HCT116 (cell line): ENCODE data around the gene HAAO. TPM values are rescaled to one million over a fixed set of nuclear protein-coding genes. Genes with fewer than 3 reads are reported as not detected.

Experiments used
- ATAC-seq: fragments of 200-7000 bp; cut with Tn5 transposase; 2 replicates; pipeline ENCODE4 v1.9.1; 2020; ENCODE audit warnings: mild to moderate bottlenecking, moderate library complexity
- BruUV-seq: library from RNA; stranded (reverse); fragments of 400-500 nt; replicated peaks from 2 replicates; lab custom pipeline; 2021; lab: Mats Ljungman, UMichigan
- CTCF ChIA-PET: fragments of 300-600 bp; sonication (Branson Sonifier 250); formaldehyde crosslinking; loops from one replicate; lab custom pipeline; 2021; ENCODE audit warnings: antibody characterized with exemption; lab: Charles Lee
- POLR2A ChIA-PET: fragments of 300-600, 350-600 bp; sonication (Branson Sonifier 250); formaldehyde crosslinking; loops from one replicate; lab custom pipeline; 2021; ENCODE audit warnings: antibody characterized with exemption; lab: Charles Lee
- RAD21 ChIA-PET, 2 experiments: fragments of 300-600 bp; sonication (Branson Sonifier 250); formaldehyde crosslinking; loops; one replicate each; lab custom pipeline; 2023; ENCODE audit warnings: low total read pairs in 2 of 2; ENCODE audit not compliant: uncharacterized antibody in 2 of 2, unreplicated experiment in 2 of 2, low non-redundant PET in 1 of 2; lab: Charles Lee
- DNase-seq: peaks from one replicate; pipeline ENCODE4 v3.0.0-alpha.2; 2010; ENCODE audit warnings: low read depth, low spot score
- H2AFZ ChIP-seq: fragments of 200-600 bp; shearing (Covaris generic), sonication (generic); 2 replicates; pipeline ENCODE4 v1.6.1; 2017; ENCODE audit warnings: low read depth, mixed run types, mixed read lengths, antibody characterized with exemption, low read length; ENCODE audit not compliant: poor library complexity, severe bottlenecking
- H3K27ac ChIP-seq: 2 replicates; pipeline ENCODE4 v1.5.1; 2012; ENCODE audit warnings: low read depth, low read length
- H3K27me3 ChIP-seq: fragments of 200-600 bp; sonication (generic); 2 replicates; pipeline ENCODE4 v1.6.1; 2016; ENCODE audit warnings: mixed run types, low read length, mixed read lengths; ENCODE audit not compliant: insufficient read depth
- H3K36me3 ChIP-seq, 2 experiments: fragments of 200-500 bp in 1 of 2; fragments of 200-600 bp in 1 of 2; sonication (Bioruptor generic) in 1 of 2; sonication (generic) in 1 of 2; 2 replicates each; pipeline versions ENCODE4 v1.5.1 to v1.6.1; 2014 to 2016; ENCODE audit warnings: low read length in 2 of 2, inconsistent platforms in 1 of 2, mixed read lengths in 1 of 2, mixed run types in 1 of 2; ENCODE audit not compliant: insufficient read depth in 2 of 2, control insufficient read depth in 1 of 2
- H3K4me1 ChIP-seq, 2 experiments: fragments of 200-600 bp in 1 of 2; sonication (generic) in 1 of 2; 2 replicates each; pipeline versions ENCODE4 v1.5.1 to v1.6.1; 2012 to 2017; ENCODE audit warnings: low read length in 2 of 2, inconsistent platforms in 1 of 2, mild to moderate bottlenecking in 1 of 2, mixed read lengths in 1 of 2, mixed run types in 1 of 2, moderate library complexity in 1 of 2; ENCODE audit not compliant: insufficient read depth in 2 of 2, control insufficient read depth in 1 of 2
- H3K4me2 ChIP-seq: fragments of 200-600 bp; sonication (generic); 2 replicates; pipeline ENCODE4 v1.6.1; 2017; ENCODE audit warnings: mixed run types, low read length, mixed read lengths
- H3K4me3 ChIP-seq, 2 experiments: fragments of 200-600 bp in 1 of 2; sonication (generic) in 1 of 2; replicated peaks in 1 of 2; 2 replicates each; pipeline ENCODE4 v1.5.1; 2011 to 2016; ENCODE audit warnings: low read length in 2 of 2, control low read depth in 1 of 2, low read depth in 1 of 2, mild to moderate bottlenecking in 1 of 2, mixed read lengths in 1 of 2, mixed run types in 1 of 2
- H3K79me2 ChIP-seq: fragments of 200-600 bp; sonication (generic); 2 replicates; pipeline ENCODE4 v1.6.1; 2017; ENCODE audit warnings: mild to moderate bottlenecking, mixed run types, low read length, moderate library complexity, mixed read lengths; ENCODE audit not compliant: insufficient read depth
- H3K9ac ChIP-seq: fragments of 200-600 bp; sonication (generic); 2 replicates; pipeline ENCODE4 v1.6.1; 2016; ENCODE audit warnings: low read length, mixed read lengths
- H3K9me2 ChIP-seq: fragments of 200-600 bp; sonication (generic), shearing (Covaris generic); 2 replicates; pipeline ENCODE4 v1.6.1; 2017; ENCODE audit warnings: mixed run types, mild to moderate bottlenecking, moderate library complexity; ENCODE audit not compliant: insufficient read depth
- H3K9me3 ChIP-seq, 2 experiments: fragments of 200-500 bp in 1 of 2; fragments of 200-600 bp in 1 of 2; sonication (Bioruptor generic) in 1 of 2; sonication (generic) in 1 of 2; 2 replicates each; pipeline ENCODE4 v1.6.1; 2014 to 2017; ENCODE audit warnings: low read length in 2 of 2, mixed read lengths in 2 of 2, inconsistent platforms in 1 of 2, low read depth in 1 of 2, mild to moderate bottlenecking in 1 of 2, mixed run types in 1 of 2, moderate library complexity in 1 of 2; ENCODE audit not compliant: control insufficient read depth in 1 of 2, insufficient read depth in 1 of 2
- H4K20me1 ChIP-seq: fragments of 200-600 bp; sonication (generic), shearing (Covaris generic); 2 replicates; pipeline ENCODE4 v1.6.1; 2017; ENCODE audit warnings: mixed run types, mild to moderate bottlenecking, moderate library complexity; ENCODE audit not compliant: insufficient read depth
- CEBPB ChIP-seq: IDR thresholded peaks from 2 replicates; pipeline ENCODE4 v1.6.1; 2012; ENCODE audit warnings: low read depth
- EZH2 ChIP-seq: fragments of 200-600 bp; sonication (generic); IDR thresholded peaks from 2 replicates; pipeline ENCODE4 v1.6.1; 2017; ENCODE audit warnings: antibody characterized with exemption, mixed run types
- FOSL1 ChIP-seq: IDR thresholded peaks from 2 replicates; pipeline ENCODE4 v1.6.1; 2012; ENCODE audit warnings: low read depth
- POLR2A ChIP-seq: IDR thresholded peaks from 2 replicates; pipeline ENCODE4 v1.7.0; 2011; ENCODE audit warnings: borderline replicate concordance; ENCODE audit not compliant: insufficient read depth, insufficient read length; ENCODE audit errors: extremely low read depth
- SIN3A ChIP-seq: IDR thresholded peaks from 2 replicates; pipeline ENCODE4 v1.6.1; 2012; ENCODE audit warnings: low read depth
- SP1 ChIP-seq: IDR thresholded peaks from 2 replicates; pipeline ENCODE4 v1.6.1; 2012; ENCODE audit warnings: low read depth
- intact Hi-C: fragments of 100-400 bp; cut with micrococcal nuclease; formaldehyde crosslinking; loops from 2 replicates; pipeline ENCODE4 v1.10.0; 2022
- total RNA-seq: library from RNA; stranded (reverse); gene quantifications from one replicate; pipeline ENCODE4 v1.2.1, GENCODE V29; 2021; ENCODE audit not compliant: unreplicated experiment
- TF ChIP-seq, protein P1 (sequence below): IDR thresholded peaks from 2 replicates; pipeline ENCODE4 v1.6.1; 2011; ENCODE audit warnings: mild to moderate bottlenecking, low read length, moderate library complexity; ENCODE audit not compliant: insufficient replicate concordance; ENCODE audit errors: extremely low read depth
- TF ChIP-seq, protein P2 (sequence below), 3 experiments: fragments of 200-600 bp in 1 of 3; sonication (generic) in 1 of 3; IDR thresholded peaks in 2 of 3; conservative IDR thresholded peaks in 1 of 3; 2 replicates each; pipeline ENCODE4 v1.5.1; 2012 to 2017; ENCODE audit warnings: low read depth in 2 of 3, low read length in 2 of 3, antibody characterized with exemption in 1 of 3, borderline replicate concordance in 1 of 3, control low read depth in 1 of 3, mild to moderate bottlenecking in 1 of 3, mixed read lengths in 1 of 3, mixed run types in 1 of 3, moderate library complexity in 1 of 3; ENCODE audit not compliant: insufficient read depth in 1 of 3
- TF ChIP-seq, protein P3 (sequence below): IDR thresholded peaks from 2 replicates; pipeline ENCODE4 v1.6.1; 2012

The HAAO gene
- total RNA-seq, 1 experiment from 2014 or later, result not detected

- H2AFZ ChIP-seq, result no peak overlapping the region
- ATAC-seq, result no peak
- TF ChIP-seq, protein P1, sequence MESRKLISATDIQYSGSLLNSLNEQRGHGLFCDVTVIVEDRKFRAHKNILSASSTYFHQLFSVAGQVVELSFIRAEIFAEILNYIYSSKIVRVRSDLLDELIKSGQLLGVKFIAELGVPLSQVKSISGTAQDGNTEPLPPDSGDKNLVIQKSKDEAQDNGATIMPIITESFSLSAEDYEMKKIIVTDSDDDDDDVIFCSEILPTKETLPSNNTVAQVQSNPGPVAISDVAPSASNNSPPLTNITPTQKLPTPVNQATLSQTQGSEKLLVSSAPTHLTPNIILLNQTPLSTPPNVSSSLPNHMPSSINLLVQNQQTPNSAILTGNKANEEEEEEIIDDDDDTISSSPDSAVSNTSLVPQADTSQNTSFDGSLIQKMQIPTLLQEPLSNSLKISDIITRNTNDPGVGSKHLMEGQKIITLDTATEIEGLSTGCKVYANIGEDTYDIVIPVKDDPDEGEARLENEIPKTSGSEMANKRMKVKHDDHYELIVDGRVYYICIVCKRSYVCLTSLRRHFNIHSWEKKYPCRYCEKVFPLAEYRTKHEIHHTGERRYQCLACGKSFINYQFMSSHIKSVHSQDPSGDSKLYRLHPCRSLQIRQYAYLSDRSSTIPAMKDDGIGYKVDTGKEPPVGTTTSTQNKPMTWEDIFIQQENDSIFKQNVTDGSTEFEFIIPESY, result no peak
- no peak for TF ChIP-seq FOSL1
- no peak for TF ChIP-seq POLR2A
- no peak for TF ChIP-seq EZH2
- TF ChIP-seq, protein P2, sequence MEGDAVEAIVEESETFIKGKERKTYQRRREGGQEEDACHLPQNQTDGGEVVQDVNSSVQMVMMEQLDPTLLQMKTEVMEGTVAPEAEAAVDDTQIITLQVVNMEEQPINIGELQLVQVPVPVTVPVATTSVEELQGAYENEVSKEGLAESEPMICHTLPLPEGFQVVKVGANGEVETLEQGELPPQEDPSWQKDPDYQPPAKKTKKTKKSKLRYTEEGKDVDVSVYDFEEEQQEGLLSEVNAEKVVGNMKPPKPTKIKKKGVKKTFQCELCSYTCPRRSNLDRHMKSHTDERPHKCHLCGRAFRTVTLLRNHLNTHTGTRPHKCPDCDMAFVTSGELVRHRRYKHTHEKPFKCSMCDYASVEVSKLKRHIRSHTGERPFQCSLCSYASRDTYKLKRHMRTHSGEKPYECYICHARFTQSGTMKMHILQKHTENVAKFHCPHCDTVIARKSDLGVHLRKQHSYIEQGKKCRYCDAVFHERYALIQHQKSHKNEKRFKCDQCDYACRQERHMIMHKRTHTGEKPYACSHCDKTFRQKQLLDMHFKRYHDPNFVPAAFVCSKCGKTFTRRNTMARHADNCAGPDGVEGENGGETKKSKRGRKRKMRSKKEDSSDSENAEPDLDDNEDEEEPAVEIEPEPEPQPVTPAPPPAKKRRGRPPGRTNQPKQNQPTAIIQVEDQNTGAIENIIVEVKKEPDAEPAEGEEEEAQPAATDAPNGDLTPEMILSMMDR (IDR thresholded peaks at IDR 0.05 in 2 of 3, conservative IDR thresholded peaks at IDR 0.05 in 1 of 3; ENCODE audit: borderline replicate concordance in 1 of 3, insufficient read depth in 1 of 3, low read depth in 2 of 3, low read length in 2 of 3), result no peak
- no peak for TF ChIP-seq SIN3A
- TF ChIP-seq CEBPB, result no peak
- TF ChIP-seq, protein P3, sequence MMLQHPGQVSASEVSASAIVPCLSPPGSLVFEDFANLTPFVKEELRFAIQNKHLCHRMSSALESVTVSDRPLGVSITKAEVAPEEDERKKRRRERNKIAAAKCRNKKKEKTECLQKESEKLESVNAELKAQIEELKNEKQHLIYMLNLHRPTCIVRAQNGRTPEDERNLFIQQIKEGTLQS, result no peak
- TF ChIP-seq SP1, result no peak
- TF ChIP-seq, all 23 proteins: peak for 0
- ChIA-PET POLR2A (no interaction called here), RAD21 (no interaction called here), CTCF (no interaction called here)
- no peaks in the 10 kb centered on the region for H3K9me2 ChIP-seq
- no peaks in the 10 kb centered on the region for H3K79me2 ChIP-seq
- no peaks in the 10 kb centered on the region for H3K36me3 ChIP-seq
- no peak overlapping the region for H3K4me2 ChIP-seq
- H3K27me3 ChIP-seq, result no peaks in the 10 kb centered on the region
- no peak overlapping the region for H3K27ac ChIP-seq
- no peak overlapping the region for H3K9ac ChIP-seq
- BruUV-seq, result no TSS peak
- no peaks in the 10 kb centered on the region for H3K9me3 ChIP-seq
- intact Hi-C loops, result no loop called here
- no peaks in the 10 kb centered on the region for H4K20me1 ChIP-seq
- no peaks in the 10 kb centered on the region for H3K4me1 ChIP-seq
- DNase-seq, result no peak
- H3K4me3 ChIP-seq, result no peak overlapping the region
Measured at GRCh38 chr2:42723465-42723864, 68.9 kb downstream of the HAAO start.
